ENCODE results near the gene SASH3. TPM values are rescaled to one million over a fixed set of nuclear protein-coding genes. Genes with fewer than 3 reads are reported as not detected.

The SASH3 gene
- polyA plus RNA-seq, 1 donor (not counting 4 experiments of a cell fraction or from before 2014, with no cell fraction given), result 0.09 TPM

DNA sequence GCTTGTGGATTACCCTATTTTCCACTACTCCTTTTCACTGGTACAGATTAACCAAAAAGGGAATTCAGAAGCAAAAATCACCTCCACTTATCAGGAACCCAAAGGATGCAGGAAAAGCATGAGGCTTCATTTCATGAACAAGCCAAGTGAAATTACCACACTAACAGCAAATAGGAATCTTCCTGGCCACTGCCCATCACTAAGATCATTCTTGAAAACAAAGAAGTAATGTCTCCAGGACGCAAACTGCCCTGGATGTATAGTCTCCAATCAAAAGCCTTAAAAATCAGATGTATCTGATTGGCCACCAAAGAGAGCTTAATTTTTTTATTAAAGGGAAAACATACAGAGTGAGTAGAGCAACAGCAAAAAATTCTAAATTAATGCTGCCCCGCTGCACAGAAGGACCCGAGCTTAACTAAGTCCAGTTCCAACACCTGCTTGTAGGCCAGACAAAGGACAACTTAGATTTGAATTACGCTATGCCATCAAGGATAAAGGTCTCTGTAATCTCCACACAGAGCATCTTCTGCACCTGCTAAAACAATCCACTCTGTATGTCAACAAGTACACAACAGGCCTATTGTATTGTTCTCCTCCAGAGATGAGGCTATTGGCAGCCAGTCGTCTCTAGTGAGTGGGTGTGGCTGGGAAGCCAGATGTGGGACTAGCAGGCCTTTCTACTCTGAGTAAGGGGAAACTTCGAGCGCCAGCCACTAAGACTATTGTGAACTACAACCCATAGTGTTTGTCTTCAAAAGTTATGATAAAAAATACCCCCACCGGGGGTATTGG is 51.5 kb downstream of the SASH3 start:
- Histone ChIP-seq H3K4me2 (ENCODE audit: control insufficient read depth, extremely low read depth, insufficient read depth, low read depth, low read length) (no peak overlapping the region), H3K4me1 (ENCODE audit: control insufficient read depth, extremely low read depth, insufficient read depth, low read length) (no peaks in the 10 kb centered on the region), H3K4me3 (ENCODE audit: control insufficient read depth in 2 of 3, extremely low read depth in 1 of 3, insufficient read depth in 2 of 3, low read depth in 1 of 3, low read length in 3 of 3) (no peak overlapping the region), H3K27ac (ENCODE audit: control insufficient read depth, insufficient read depth, low read length) (no peak overlapping the region), H2AFZ (ENCODE audit: control insufficient read depth, low read length) (no peak overlapping the region), H3K9me3 (ENCODE audit: control insufficient read depth, low read depth, low read length) (no peaks in the 10 kb centered on the region), H3K36me3 (ENCODE audit: control insufficient read depth in 2 of 2, extremely low read depth in 1 of 2, insufficient read depth in 2 of 2, low read length in 2 of 2) (no peaks in the 10 kb centered on the region), H3K9me1 (ENCODE audit: control insufficient read depth, extremely low read depth, insufficient read depth, low read length) (no peaks in the 10 kb centered on the region), H4K20me1 (ENCODE audit: control insufficient read depth, extremely low read depth, insufficient read depth, low read length) (no peaks in the 10 kb centered on the region), H3K79me2 (ENCODE audit: control insufficient read depth, insufficient read depth, low read length) (peaks cover 5% of the 10 kb centered on the region), H3K27me3 (ENCODE audit: control insufficient read depth, extremely low read depth, insufficient read depth, low read length) (no peaks in the 10 kb centered on the region), H3K9ac (ENCODE audit: control insufficient read depth, extremely low read depth, insufficient read depth, low read length) (no peak overlapping the region)
- no peak for FAIRE-seq
- no peak for DNase-seq (ENCODE audit: low read depth, low spot score)
- TF ChIP-seq, protein P1, sequence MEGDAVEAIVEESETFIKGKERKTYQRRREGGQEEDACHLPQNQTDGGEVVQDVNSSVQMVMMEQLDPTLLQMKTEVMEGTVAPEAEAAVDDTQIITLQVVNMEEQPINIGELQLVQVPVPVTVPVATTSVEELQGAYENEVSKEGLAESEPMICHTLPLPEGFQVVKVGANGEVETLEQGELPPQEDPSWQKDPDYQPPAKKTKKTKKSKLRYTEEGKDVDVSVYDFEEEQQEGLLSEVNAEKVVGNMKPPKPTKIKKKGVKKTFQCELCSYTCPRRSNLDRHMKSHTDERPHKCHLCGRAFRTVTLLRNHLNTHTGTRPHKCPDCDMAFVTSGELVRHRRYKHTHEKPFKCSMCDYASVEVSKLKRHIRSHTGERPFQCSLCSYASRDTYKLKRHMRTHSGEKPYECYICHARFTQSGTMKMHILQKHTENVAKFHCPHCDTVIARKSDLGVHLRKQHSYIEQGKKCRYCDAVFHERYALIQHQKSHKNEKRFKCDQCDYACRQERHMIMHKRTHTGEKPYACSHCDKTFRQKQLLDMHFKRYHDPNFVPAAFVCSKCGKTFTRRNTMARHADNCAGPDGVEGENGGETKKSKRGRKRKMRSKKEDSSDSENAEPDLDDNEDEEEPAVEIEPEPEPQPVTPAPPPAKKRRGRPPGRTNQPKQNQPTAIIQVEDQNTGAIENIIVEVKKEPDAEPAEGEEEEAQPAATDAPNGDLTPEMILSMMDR (optimal IDR thresholded peaks at IDR 0.05 in 1 of 3, IDR thresholded peaks at IDR 0.05 in 1 of 3, conservative IDR thresholded peaks at IDR 0.05 in 1 of 3; ENCODE audit: extremely low read depth in 1 of 3, insufficient read depth in 2 of 3, low read length in 3 of 3), result no peak
- no peak for TF ChIP-seq EZH2 (IDR thresholded peaks at IDR 0.05; ENCODE audit: low read length)
- dilution Hi-C loops (cut with MboI; ENCODE audit: extremely low pct_ligation_motif_present, low sequenced_read_pairs), result no loop called here

DNA sequence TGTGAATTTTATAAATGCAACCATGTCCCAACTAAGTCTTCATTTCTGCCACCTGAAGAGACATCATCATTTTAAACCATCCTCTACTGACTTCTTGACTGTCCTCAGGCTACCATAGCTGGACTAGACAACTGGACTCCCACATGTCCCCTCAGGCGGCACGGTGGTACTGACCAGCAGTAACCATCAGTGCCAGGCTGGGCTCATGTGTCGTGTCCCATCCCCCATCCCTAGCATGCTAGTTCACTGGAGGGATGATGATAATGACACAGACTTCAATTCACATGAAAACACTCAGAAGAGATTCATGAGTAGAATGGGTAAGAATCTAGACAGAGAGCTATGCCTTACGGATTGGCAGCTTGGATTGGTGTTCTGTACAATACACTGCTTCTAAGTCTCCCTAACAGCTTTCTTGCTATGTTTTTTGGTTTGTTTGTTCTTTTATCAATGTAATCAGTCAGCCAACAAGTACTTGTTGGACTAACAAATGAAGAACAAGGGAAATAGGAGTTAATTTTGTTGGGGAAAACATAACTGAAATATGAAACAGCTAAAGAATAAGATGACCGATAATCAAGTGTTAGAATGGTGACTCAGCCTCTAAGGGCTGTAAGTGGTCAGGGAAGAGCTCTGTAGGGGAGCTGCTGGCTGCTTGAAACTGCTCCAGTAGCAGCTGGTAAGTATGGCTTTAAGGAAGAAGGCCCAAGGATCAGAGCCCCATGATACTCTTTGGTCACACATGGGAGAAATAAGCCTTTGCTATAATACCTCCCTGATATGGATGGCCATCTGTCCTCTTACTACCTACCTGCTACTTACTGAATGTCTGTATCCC is 53.6 kb downstream of the SASH3 start:
- Histone ChIP-seq H3K36me3 (ENCODE audit: control insufficient read depth in 2 of 2, extremely low read depth in 1 of 2, insufficient read depth in 2 of 2, low read length in 2 of 2) (no peaks in the 10 kb centered on the region), H3K9me1 (ENCODE audit: control insufficient read depth, extremely low read depth, insufficient read depth, low read length) (no peaks in the 10 kb centered on the region), H3K4me1 (ENCODE audit: control insufficient read depth, extremely low read depth, insufficient read depth, low read length) (no peaks in the 10 kb centered on the region), H3K4me2 (ENCODE audit: control insufficient read depth, extremely low read depth, insufficient read depth, low read depth, low read length) (no peak overlapping the region), H3K79me2 (ENCODE audit: control insufficient read depth, insufficient read depth, low read length) (peaks cover 5% of the 10 kb centered on the region), H3K27me3 (ENCODE audit: control insufficient read depth, extremely low read depth, insufficient read depth, low read length) (no peaks in the 10 kb centered on the region), H2AFZ (ENCODE audit: control insufficient read depth, low read length) (no peak overlapping the region), H3K9ac (ENCODE audit: control insufficient read depth, extremely low read depth, insufficient read depth, low read length) (no peak overlapping the region), H4K20me1 (ENCODE audit: control insufficient read depth, extremely low read depth, insufficient read depth, low read length) (no peaks in the 10 kb centered on the region), H3K9me3 (ENCODE audit: control insufficient read depth, low read depth, low read length) (no peaks in the 10 kb centered on the region), H3K27ac (ENCODE audit: control insufficient read depth, insufficient read depth, low read length) (no peak overlapping the region), H3K4me3 (ENCODE audit: control insufficient read depth in 2 of 3, extremely low read depth in 1 of 3, insufficient read depth in 2 of 3, low read depth in 1 of 3, low read length in 3 of 3) (no peak overlapping the region)
- no peak for DNase-seq (ENCODE audit: low read depth, low spot score)
- TF ChIP-seq, protein P1 (optimal IDR thresholded peaks at IDR 0.05 in 1 of 3, IDR thresholded peaks at IDR 0.05 in 1 of 3, conservative IDR thresholded peaks at IDR 0.05 in 1 of 3; ENCODE audit: extremely low read depth in 1 of 3, insufficient read depth in 2 of 3, low read length in 3 of 3), result no peak
- no peak for TF ChIP-seq EZH2 (IDR thresholded peaks at IDR 0.05; ENCODE audit: low read length)
- no peak for FAIRE-seq
- dilution Hi-C loops (cut with MboI; ENCODE audit: extremely low pct_ligation_motif_present, low sequenced_read_pairs), result no loop called here
